Activated T-cell treated with anti-CD3 and anti-CD28 coated beads, Interleukin-2, amount 50 U/mL, for 72 hours (primary cell): ENCODE data around the gene WNT11. TPM values are rescaled to one million over a fixed set of nuclear protein-coding genes. Genes with fewer than 3 reads are reported as not detected.

Experiments used
- ATAC-seq, 2 donors: fragments of 150-1000 bp; cut with Tn5 transposase; replicated peaks in 1 of 2; 2 replicates each; pipeline ENCODE4 v1.10.0; 2021; ENCODE audit warnings: moderate library complexity in 2 of 2, mild to moderate bottlenecking in 1 of 2
- DNase-seq, 2 donors: peaks; one replicate each; pipeline ENCODE4 v3.0.0; 2021 to 2022; ENCODE audit warnings: mixed read lengths in 1 of 2
- H3K27ac Mint-ChIP-seq: one replicate; pipeline ENCODE4 v1.8.0; 2022; ENCODE audit warnings: mild to moderate bottlenecking, moderate library complexity, mixed read lengths
- H3K27me3 Mint-ChIP-seq: one replicate; pipeline ENCODE4 v1.8.0; 2022; ENCODE audit warnings: low read depth, mixed read lengths
- H3K36me3 Mint-ChIP-seq, 2 donors: one replicate each; pipeline ENCODE4 v1.8.0; 2022; ENCODE audit warnings: mixed read lengths in 2 of 2, mild to moderate bottlenecking in 1 of 2; ENCODE audit not compliant: insufficient read depth in 2 of 2
- H3K4me1 Mint-ChIP-seq: one replicate; pipeline ENCODE4 v1.8.0; 2022; ENCODE audit warnings: low read depth, mixed read lengths
- H3K4me3 Mint-ChIP-seq, 2 donors: one replicate each; pipeline ENCODE4 v1.8.0; 2022; ENCODE audit warnings: mild to moderate bottlenecking in 2 of 2, mixed read lengths in 2 of 2, moderate library complexity in 2 of 2
- H3K9me3 Mint-ChIP-seq, 2 donors: one replicate each; pipeline ENCODE4 v1.8.0; 2022; ENCODE audit warnings: mixed read lengths in 2 of 2
- total RNA-seq, 2 donors: library from RNA; stranded (reverse); gene quantifications; one replicate each; pipeline ENCODE4 v1.2.3, GENCODE V29; 2022

The WNT11 gene
- under 1 TPM; 0.12 to 0.16 TPM for total RNA-seq

DNA sequence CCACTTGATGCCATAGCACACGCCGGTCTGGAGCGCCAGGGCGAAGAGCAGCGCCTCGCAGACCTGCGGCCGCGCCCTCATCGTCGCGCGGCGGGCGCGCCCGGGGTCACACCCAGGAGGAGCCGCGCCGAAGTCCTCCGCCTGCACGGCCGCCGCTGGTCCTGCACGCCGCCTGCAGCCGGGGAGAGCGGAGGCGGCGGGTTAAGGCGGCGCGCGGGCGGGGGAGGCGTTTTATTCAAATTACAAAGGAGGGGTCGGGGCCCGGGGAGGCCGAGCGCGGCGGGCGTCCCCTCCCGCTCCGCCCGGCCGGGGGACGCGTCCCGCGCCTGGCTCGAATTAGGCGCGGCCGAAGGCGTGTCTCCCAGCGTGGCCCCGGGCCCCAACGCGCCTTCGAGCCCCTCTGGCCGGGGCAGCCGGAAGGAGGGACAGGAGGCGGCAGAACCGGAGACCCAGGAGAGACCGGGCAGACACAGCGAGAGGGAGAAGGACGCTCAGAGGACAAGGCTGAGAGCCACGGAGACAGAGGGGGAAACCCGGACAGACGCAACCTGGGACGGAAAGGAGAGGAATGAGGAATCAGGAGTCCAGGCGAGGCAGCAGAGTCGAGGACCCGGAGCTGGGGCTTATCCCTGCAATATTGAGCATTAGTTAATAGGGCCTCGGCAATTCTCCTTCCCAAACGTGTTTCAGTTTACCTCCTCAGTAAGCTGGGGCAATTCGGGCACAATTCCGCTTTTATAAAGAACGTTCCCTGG lies at the start of gene WNT11:
Gene WNT11 (minus strand): TSS at position 176 of the 755 bp plus-strand sequence. CDS start 95 bp downstream, at position 81.
- no peaks in the 10 kb centered on the region for H3K9me3 Mint-ChIP-seq
- H3K27ac Mint-ChIP-seq: no peak within 1 kb of the TSS
- DNase-seq: peak; percentile 39 to 48
- no peaks in the 10 kb centered on the region for H3K36me3 Mint-ChIP-seq
- peaks cover 13% of the 10 kb centered on the region for H3K4me1 Mint-ChIP-seq
- ATAC-seq: peak; percentile 5 to 6
- H3K27me3 Mint-ChIP-seq: peaks cover 49% of the 10 kb centered on the region
- peak within 1 kb of the TSS; percentile 71 to 86 for H3K4me3 Mint-ChIP-seq

DNA sequence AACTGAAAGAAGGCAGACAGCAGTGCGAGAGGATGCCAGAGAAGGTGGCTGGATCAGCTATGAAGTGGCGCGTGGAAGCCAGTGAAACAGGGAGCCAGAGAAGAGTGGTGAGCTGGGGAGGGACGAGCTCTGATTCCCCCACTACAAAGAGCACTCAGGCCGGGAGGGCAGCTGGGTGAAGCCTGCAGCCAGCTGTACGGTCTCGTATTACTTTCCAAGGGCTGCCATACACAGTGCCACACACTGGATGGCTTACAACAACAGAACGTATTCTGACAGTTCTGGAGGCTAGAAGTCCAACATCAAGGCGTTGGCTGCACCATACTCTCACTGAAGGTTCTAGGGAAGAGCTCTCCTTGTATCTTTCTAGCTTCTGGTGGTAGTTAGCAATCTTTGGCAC lies 47.1 kb upstream of the WNT11 start:
- peaks cover 0 to 2% of the 10 kb centered on the region in 2 donors for H3K36me3 Mint-ChIP-seq
- peaks cover 0 to 7% of the 10 kb centered on the region in 2 donors for H3K9me3 Mint-ChIP-seq
- no peak overlapping the region for H3K4me3 Mint-ChIP-seq
- H3K27ac Mint-ChIP-seq: no peak overlapping the region
- DNase-seq: no peak
- H3K27me3 Mint-ChIP-seq: no peaks in the 10 kb centered on the region
- ATAC-seq: no peak
- H3K4me1 Mint-ChIP-seq: no peaks in the 10 kb centered on the region

DNA sequence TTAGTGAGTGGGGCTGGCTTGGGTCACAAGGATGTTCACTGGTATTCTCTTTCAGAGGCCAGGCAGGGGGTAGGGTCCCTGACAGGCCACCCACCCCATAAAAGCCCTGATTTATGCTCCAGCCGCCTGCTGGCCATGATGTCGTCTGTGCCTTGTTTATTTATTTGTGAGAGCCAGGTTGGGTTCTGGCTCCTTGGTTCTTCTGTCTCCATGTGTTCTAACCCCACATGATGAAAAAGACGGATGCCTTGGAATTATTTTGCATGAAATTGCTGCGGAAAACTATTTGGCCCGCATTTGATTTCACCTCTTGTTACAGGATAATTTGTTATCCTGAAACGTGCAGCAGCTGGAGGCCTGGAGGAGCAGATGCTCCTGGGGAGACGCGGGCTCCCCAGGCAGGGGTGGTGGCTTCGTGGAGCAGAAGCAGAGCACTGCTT lies 46.3 kb upstream of the WNT11 start:
- ATAC-seq (no peak), DNase-seq (no peak)
- Mint-ChIP-seq H3K27ac (no peak overlapping the region), H3K9me3 (peaks cover 0 to 7% of the 10 kb centered on the region in 2 donors), H3K27me3 (no peaks in the 10 kb centered on the region), H3K4me1 (no peaks in the 10 kb centered on the region), H3K4me3 (no peak overlapping the region), H3K36me3 (peaks cover 0 to 2% of the 10 kb centered on the region in 2 donors)

DNA sequence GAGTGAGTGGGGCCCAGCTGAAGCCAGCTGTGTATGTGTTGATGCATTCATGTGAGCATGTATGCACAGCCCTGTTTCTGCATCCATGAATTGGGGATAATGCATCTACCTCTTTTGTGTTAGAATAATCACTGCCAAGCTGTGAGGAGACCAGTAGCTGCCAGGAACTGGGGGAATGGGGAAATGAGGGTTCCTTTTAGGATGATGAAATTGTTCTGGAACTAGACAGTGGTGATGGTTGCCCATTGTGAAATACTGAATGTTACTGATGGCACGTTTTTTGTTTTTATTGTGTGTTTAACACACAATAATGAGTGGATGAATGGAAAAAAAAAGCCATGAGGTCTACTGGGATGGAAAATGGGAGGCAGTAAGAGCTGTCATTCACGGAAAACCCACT lies 45.3 kb upstream of the WNT11 start:
- DNase-seq (no peak), ATAC-seq (no peak)
- no peak overlapping the region for H3K4me3 Mint-ChIP-seq
- peaks cover 0 to 7% of the 10 kb centered on the region in 2 donors for H3K9me3 Mint-ChIP-seq
- H3K27ac Mint-ChIP-seq: no peak overlapping the region
- peaks cover 0 to 2% of the 10 kb centered on the region in 2 donors for H3K36me3 Mint-ChIP-seq
- no peaks in the 10 kb centered on the region for H3K4me1 Mint-ChIP-seq
- no peaks in the 10 kb centered on the region for H3K27me3 Mint-ChIP-seq

DNA sequence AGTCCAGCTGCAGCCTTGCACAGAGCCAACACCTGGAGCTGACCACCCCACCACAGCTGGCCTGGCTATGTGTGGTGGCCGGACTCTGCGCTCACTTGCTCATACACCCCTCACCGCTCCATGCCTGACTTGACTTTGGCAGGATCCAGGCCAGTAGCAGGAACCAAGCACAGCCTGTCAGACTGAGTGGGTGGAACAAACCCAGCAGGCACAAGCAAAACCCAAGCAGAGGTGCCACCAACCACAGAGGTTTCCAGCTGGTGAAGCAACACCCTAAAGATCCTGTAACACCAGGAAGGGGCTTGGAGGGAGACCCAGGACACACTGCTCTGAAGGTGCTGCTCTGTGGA lies 44.9 kb upstream of the WNT11 start:
- H3K9me3 Mint-ChIP-seq: peaks cover 0 to 7% of the 10 kb centered on the region in 2 donors
- ATAC-seq: no peak
- no peaks in the 10 kb centered on the region for H3K4me1 Mint-ChIP-seq
- no peak for DNase-seq
- H3K27me3 Mint-ChIP-seq: no peaks in the 10 kb centered on the region
- no peak overlapping the region for H3K4me3 Mint-ChIP-seq
- peaks cover 0 to 2% of the 10 kb centered on the region in 2 donors for H3K36me3 Mint-ChIP-seq
- no peak overlapping the region for H3K27ac Mint-ChIP-seq

DNA sequence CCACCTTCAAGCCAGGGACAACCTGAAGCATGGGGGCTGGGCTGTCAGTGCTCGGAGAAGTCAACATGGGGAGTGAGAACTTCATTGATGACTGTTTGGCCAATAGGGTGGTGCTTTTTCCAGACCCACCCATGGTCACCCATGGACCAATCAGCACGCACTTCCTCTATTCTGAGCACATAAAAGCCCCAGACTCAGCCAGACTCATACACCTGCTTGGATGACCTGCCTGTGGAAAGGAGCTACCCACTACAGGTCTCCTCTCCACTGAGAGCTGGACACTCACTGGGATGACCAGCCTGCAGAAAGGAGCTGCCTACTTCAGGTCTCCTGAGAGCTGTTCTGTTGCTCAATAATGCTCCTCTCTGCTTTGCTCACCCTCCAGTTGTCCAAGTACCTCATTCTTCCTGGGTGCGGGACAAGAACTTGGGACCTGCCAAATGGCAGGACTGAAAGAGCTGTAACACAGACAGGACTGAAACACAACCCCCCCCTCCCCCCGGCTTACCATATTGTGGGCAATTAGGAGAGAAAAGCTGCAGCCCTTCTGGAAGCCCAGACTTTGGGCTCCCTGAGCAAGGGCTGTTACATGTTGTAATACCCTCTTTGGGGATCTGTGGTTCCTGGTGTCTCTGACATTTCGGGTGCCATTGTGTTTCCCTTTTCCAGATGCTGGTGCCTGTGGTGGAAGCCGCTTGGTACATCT lies 44.4 kb upstream of the WNT11 start:
- ATAC-seq: no peak
- H3K9me3 Mint-ChIP-seq: peaks cover 0 to 7% of the 10 kb centered on the region in 2 donors
- no peak for DNase-seq
- no peaks in the 10 kb centered on the region for H3K27me3 Mint-ChIP-seq
- no peaks in the 10 kb centered on the region for H3K4me1 Mint-ChIP-seq
- H3K4me3 Mint-ChIP-seq: no peak overlapping the region
- peaks cover 0 to 2% of the 10 kb centered on the region in 2 donors for H3K36me3 Mint-ChIP-seq
- no peak overlapping the region for H3K27ac Mint-ChIP-seq

DNA sequence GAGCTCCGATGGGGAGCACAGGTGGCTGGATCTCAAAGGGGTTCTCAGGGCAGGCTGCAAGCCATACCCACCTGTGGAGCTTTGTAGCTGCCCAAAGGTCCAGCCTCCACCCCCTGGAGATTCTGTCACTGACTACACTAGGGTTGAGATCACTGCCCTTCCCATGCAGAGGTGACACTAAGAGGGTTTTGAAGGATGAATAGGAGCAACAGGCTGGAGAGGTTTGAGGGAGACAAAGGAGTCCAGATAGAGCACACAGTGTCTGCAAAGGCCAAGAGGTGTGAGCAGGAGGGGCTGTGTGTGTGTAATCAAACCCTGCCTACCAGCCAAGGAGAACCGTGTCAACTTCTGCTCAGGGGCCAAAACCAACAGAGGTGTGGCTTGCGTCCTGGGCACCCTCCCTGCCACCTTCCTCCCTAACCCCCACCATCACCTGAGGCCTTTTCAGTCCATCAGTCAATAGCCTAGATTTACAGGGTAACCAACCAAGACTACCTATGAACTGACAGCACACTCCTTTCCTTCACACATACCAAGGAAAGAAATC lies 43.0 kb upstream of the WNT11 start:
- no peak overlapping the region for H3K27ac Mint-ChIP-seq
- ATAC-seq: no peak
- DNase-seq: no peak
- peaks cover 0 to 2% of the 10 kb centered on the region in 2 donors for H3K36me3 Mint-ChIP-seq
- H3K4me3 Mint-ChIP-seq: no peak overlapping the region
- no peaks in the 10 kb centered on the region for H3K4me1 Mint-ChIP-seq
- H3K27me3 Mint-ChIP-seq: no peaks in the 10 kb centered on the region
- peaks cover 0 to 7% of the 10 kb centered on the region in 2 donors for H3K9me3 Mint-ChIP-seq

DNA sequence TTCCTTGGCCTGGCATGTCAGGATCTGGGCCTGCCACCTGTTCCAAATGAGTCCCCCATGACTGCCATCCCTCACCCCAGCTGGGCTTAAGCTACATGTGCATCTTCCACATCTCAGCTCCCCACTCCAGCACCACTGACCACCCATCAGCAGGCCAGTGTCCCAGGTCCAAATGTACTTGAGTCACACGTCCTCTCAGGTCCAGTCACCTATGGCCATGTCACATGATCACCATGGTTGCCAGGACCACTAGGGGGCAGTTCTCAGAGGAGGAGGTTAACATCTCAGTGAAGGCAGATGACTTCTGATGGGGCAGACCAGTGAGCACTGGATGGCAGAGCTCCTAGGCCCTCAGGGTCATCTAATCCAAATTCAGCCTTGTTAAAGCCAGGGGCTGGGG lies 41.9 kb upstream of the WNT11 start:
- Mint-ChIP-seq H3K4me3 (no peak overlapping the region), H3K27me3 (no peaks in the 10 kb centered on the region), H3K4me1 (no peaks in the 10 kb centered on the region), H3K36me3 (peaks cover 0 to 2% of the 10 kb centered on the region in 2 donors), H3K9me3 (peaks cover 0 to 7% of the 10 kb centered on the region in 2 donors), H3K27ac (no peak overlapping the region)
- no peak for DNase-seq
- no peak for ATAC-seq

DNA sequence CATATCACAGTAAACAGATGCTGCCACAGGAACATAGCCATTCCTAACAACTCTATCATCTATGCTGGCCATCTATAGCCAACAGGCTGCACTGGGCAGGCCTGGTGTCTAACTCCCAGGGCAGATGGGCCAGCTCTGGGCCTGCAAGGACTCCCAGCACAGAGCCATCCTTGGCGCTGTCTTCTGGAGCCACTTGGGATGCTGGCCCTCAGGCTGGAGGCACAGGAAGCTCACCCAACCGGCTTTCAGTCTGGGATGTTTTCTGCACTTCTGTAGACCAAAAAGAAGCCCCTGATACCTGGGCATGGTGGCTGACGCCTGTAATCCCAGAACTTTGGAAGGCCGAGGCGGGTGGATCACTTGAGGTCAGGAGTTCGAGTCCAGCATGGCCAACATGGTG lies 40.8 kb upstream of the WNT11 start:
- no peaks in the 10 kb centered on the region for H3K27me3 Mint-ChIP-seq
- H3K9me3 Mint-ChIP-seq: peaks cover 0 to 7% of the 10 kb centered on the region in 2 donors
- H3K4me1 Mint-ChIP-seq: no peaks in the 10 kb centered on the region
- no peak overlapping the region for H3K4me3 Mint-ChIP-seq
- H3K36me3 Mint-ChIP-seq: peaks cover 0 to 2% of the 10 kb centered on the region in 2 donors
- DNase-seq (no peak), ATAC-seq (no peak)
- H3K27ac Mint-ChIP-seq: no peak overlapping the region

DNA sequence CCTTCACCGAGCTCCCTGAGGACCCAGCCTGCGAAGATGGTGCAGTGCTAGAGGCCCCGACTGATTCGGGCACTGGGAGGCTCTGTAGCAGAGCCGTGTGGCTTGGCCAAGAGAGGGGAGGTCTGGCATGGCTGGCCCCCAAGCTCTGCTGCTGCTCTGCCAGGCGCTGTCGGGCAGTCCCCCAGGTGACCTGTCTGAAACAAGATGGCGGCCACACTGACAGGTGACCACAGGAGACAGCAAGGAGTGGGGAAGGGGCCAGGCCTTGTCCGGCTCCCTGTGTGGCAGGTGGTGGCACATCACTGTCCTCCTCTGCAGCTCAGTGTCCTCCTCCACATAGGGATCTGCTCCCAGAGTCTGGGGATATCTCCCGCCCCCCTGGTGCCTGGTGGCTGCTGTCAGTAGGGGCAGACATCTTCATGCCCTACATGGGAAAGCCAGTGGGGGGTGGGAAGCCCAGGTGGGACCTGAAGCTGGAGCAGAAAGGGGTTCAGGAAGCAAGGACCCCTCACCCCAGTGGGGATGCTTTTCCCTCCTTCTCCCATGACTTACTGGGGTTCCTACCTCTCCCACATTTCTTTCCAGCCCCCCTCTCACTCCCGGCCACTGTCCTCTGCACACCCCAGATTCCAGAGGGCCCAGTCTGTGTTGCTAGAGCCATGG lies 40.1 kb upstream of the WNT11 start:
- Mint-ChIP-seq H3K27ac (no peak overlapping the region), H3K4me3 (no peak overlapping the region), H3K27me3 (no peaks in the 10 kb centered on the region), H3K4me1 (no peaks in the 10 kb centered on the region), H3K9me3 (peaks cover 0 to 5% of the 10 kb centered on the region in 2 donors), H3K36me3 (peaks cover 0 to 2% of the 10 kb centered on the region in 2 donors)
- ATAC-seq: no peak
- DNase-seq: no peak

DNA sequence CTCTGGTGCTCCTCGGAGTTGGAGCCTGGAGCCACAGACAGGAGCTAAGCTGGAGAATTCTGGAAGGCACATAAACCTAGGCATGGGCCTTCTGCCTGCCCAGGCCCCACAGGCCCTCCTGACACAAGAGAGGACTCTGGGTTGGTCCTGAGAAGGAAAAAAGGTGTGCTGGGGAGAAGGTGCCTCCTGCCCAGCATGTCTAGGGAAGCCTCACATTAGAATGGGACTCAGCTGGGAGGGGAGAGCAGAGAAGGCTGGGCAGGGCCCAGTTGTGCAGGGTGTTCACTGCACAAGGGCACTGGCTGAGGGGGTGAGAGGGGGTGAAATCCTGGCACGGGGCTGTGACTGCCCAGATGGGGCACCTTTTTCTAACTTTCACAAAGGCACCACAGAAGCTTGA lies 39.4 kb upstream of the WNT11 start:
- Mint-ChIP-seq H3K27ac (no peak overlapping the region), H3K36me3 (peaks cover 0 to 2% of the 10 kb centered on the region in 2 donors)
- no peak for ATAC-seq

DNA sequence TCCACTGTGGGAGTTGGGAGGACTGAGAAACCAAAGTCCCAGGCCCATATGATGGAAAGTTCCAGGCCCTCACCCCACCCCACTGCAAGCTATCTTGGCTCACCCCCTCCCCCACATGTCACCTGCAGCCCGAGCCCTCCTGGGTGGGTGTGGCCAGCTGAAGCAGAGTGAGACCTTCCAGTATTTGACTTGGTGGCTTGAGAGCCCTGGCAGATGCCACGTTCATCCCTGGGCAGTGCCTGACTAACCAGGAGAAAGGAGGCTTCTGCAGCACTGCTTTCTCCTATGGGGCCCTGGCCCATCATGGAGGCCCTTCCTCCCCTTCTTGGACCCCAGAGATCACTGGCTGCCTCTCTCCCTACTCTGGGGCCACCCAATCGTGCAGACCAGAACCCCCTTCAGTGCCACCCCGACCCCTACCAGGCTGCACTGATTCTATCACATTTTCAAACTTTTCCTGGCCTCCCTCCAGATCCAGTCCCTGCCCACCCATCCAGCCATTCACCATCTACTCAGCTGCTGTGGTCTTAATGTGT lies 38.1 kb upstream of the WNT11 start:
- Mint-ChIP-seq H3K27ac (no peak overlapping the region), H3K27me3 (no peaks in the 10 kb centered on the region), H3K4me3 (no peak overlapping the region), H3K4me1 (no peaks in the 10 kb centered on the region), H3K9me3 (peaks cover 0 to 2% of the 10 kb centered on the region in 2 donors), H3K36me3 (peaks cover 0 to 2% of the 10 kb centered on the region in 2 donors)
- ATAC-seq (no peak), DNase-seq (no peak)

More for the DNA sequence above, 39.4 kb upstream of the WNT11 start:
- H3K4me3 Mint-ChIP-seq: no peak overlapping the region
- H3K9me3 Mint-ChIP-seq: peaks cover 0 to 4% of the 10 kb centered on the region in 2 donors
- H3K27me3 Mint-ChIP-seq: no peaks in the 10 kb centered on the region
- DNase-seq: no peak
- H3K4me1 Mint-ChIP-seq: no peaks in the 10 kb centered on the region

DNA sequence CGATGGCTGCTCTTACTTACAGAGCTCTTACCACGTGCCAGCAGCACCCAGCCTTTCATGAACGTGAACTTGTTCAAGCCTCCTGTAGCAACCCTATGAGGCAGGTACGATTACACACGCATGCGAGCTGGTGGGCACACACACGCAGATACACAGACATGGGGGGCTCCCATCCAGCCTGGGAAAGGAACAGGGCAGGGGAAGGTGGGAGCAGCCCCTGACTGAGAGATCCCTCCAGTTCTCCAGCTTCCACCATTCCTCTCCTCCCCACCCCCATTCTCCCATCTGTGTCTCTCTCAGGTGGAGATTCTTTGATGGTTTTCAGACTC lies 37.6 kb upstream of the WNT11 start:
- no peak for DNase-seq
- ATAC-seq: no peak
- H3K27ac Mint-ChIP-seq: no peak overlapping the region
- no peaks in the 10 kb centered on the region for H3K27me3 Mint-ChIP-seq
- no peaks in the 10 kb centered on the region for H3K4me1 Mint-ChIP-seq
- H3K36me3 Mint-ChIP-seq: no peaks in the 10 kb centered on the region
- no peak overlapping the region for H3K4me3 Mint-ChIP-seq
- H3K9me3 Mint-ChIP-seq: no peaks in the 10 kb centered on the region
